ENCODE results near the gene BCKDHA. TPM values are rescaled to one million over a fixed set of nuclear protein-coding genes. Genes with fewer than 3 reads are reported as not detected.

The BCKDHA gene
- total and polyA plus RNA-seq, 9 of the 15 experiments (the other 6 are each of a cell fraction or from before 2014, with no cell fraction given), result 4.5 to 52.5 (median 14.1) TPM

- TF ChIP-seq EWSR1 (IDR thresholded peaks at IDR 0.05; ENCODE audit: borderline replicate concordance, low read depth, partially characterized antibody) (no peak), ZBTB7A (IDR thresholded peaks at IDR 0.05; ENCODE audit: borderline replicate concordance, control insufficient read depth, low read depth, low read length) (peak; percentile 92), MTA2 (IDR thresholded peaks at IDR 0.05; ENCODE audit: low read depth) (no peak), HMG20B (CRISPR knock-in tag; IDR thresholded peaks at IDR 0.05) (no peak), ARID4B (CRISPR knock-in tag; IDR thresholded peaks at IDR 0.05) (peak; percentile 88; the same call in 1 of the 2 replicates), ZNF717 (CRISPR knock-in tag; IDR thresholded peaks at IDR 0.05) (no peak), RFX1 (IDR thresholded peaks at IDR 0.05) (no peak), RBM22 (IDR thresholded peaks at IDR 0.05; ENCODE audit: low read depth, low read length, poor library complexity, severe bottlenecking) (peak; percentile 57), RB1 (IDR thresholded peaks at IDR 0.05; ENCODE audit: low read depth) (peak; percentile 10; the same call in 1 of the 2 replicates), ELF1 (tag; IDR thresholded peaks at IDR 0.05) (peak; percentile 65), MED1 (CRISPR knock-in tag; IDR thresholded peaks at IDR 0.05; ENCODE audit: borderline replicate concordance) (no peak), EP400 (IDR thresholded peaks at IDR 0.05) (peak; percentile 91), ZNF696 (CRISPR knock-in tag; conservative IDR thresholded peaks at IDR 0.05) (no peak), HDAC1 (IDR thresholded peaks at IDR 0.05) (peak in 1 of 2 experiments; percentile 18; a peak in 1 of 4 replicates), ELF2 (CRISPR knock-in tag; IDR thresholded peaks at IDR 0.05) (peak; percentile 57), PTBP1 (IDR thresholded peaks at IDR 0.05; ENCODE audit: low read depth, low read length) (no peak), CBX2 (IDR thresholded peaks at IDR 0.05; ENCODE audit: insufficient read depth, low read length, poor library complexity, severe bottlenecking) (no peak), GMEB1 (CRISPR knock-in tag; IDR thresholded peaks at IDR 0.05) (no peak), FUS (optimal IDR thresholded peaks at IDR 0.05; ENCODE audit: low read depth, low read length) (peak; percentile 53), RBM15 (IDR thresholded peaks at IDR 0.05; ENCODE audit: insufficient read depth, low read length) (no peak), CHD1 (IDR thresholded peaks at IDR 0.05; ENCODE audit: low read length) (peak; percentile 91), ZNF75A (CRISPR knock-in tag; IDR thresholded peaks at IDR 0.05) (no peak), ZC3H8 (IDR thresholded peaks at IDR 0.05) (no peak), ZNF57 (CRISPR knock-in tag; IDR thresholded peaks at IDR 0.05) (no peak), ATF7 (IDR thresholded peaks at IDR 0.05) (peak; percentile 46)
These were observed 44.8 kb upstream of the BCKDHA start (continued) for GRCh38 chr19:41352609-41353465.

Measured in K562 (cell line).